NCI-H2081 (cell line): ENCODE results near the gene ZMIZ1.

ENCODE experiments used
- DNase-seq, 2 experiments: peaks; one replicate each; lab custom pipeline; 2025; lab: John Stamatoyannopoulos, UW

The ZMIZ1 gene

GRCh38 chr10:79308016-79308415, 239.2 kb downstream of the ZMIZ1 start:
- DNase-seq, result no peak

- no peak for DNase-seq
These were observed 240.4 kb downstream of the ZMIZ1 start for GRCh38 chr10:79308969-79309665.

GRCh38 chr10:79310200-79310865, 241.6 kb downstream of the ZMIZ1 start:
- no peak for DNase-seq

- DNase-seq, result no peak
These were observed 242.3 kb downstream of the ZMIZ1 start for GRCh38 chr10:79310911-79311573.

GRCh38 chr10:79311581-79312407, 243.0 kb downstream of the ZMIZ1 start:
- no peak for DNase-seq

- no peak for DNase-seq
These were observed 243.9 kb downstream of the ZMIZ1 start for GRCh38 chr10:79312601-79313187.

GRCh38 chr10:79313320-79313719, 244.6 kb downstream of the ZMIZ1 start:
- no peak for DNase-seq

- no peak for DNase-seq
These were observed 245.2 kb downstream of the ZMIZ1 start for GRCh38 chr10:79313911-79314439.

GRCh38 chr10:79314761-79315601, 246.2 kb downstream of the ZMIZ1 start:
- DNase-seq, result no peak

GRCh38 chr10:79315602-79315920, 246.8 kb downstream of the ZMIZ1 start:
- no peak for DNase-seq

GRCh38 chr10:79316671-79317431, 248.1 kb downstream of the ZMIZ1 start:
- no peak for DNase-seq

GRCh38 chr10:79318369-79318768, 249.6 kb downstream of the ZMIZ1 start:
- DNase-seq, result no peak

GRCh38 chr10:79319115-79319771, 250.5 kb downstream of the ZMIZ1 start:
- no peak for DNase-seq

- DNase-seq, result no peak
These were observed 251.6 kb downstream of the ZMIZ1 start for GRCh38 chr10:79320316-79320715.

- DNase-seq, result no peak
These were observed 252.2 kb downstream of the ZMIZ1 start for GRCh38 chr10:79320820-79321493.

GRCh38 chr10:79321494-79321882, 252.7 kb downstream of the ZMIZ1 start:
- DNase-seq, result no peak

GRCh38 chr10:79321951-79322350, 253.2 kb downstream of the ZMIZ1 start:
- DNase-seq, result no peak

GRCh38 chr10:79322616-79323543, 254.1 kb downstream of the ZMIZ1 start:
- DNase-seq, result no peak
